HG02973 (cell line): ENCODE results near the gene OR10A6.

Experiments
- ATAC-seq: cut with Tn5 transposase; IDR thresholded peaks from one replicate; pipeline ENCODE4 v1.9.1; 2021; ENCODE audit warnings: moderate library complexity; ENCODE audit not compliant: unreplicated experiment

OR10A6 gene

DNA sequence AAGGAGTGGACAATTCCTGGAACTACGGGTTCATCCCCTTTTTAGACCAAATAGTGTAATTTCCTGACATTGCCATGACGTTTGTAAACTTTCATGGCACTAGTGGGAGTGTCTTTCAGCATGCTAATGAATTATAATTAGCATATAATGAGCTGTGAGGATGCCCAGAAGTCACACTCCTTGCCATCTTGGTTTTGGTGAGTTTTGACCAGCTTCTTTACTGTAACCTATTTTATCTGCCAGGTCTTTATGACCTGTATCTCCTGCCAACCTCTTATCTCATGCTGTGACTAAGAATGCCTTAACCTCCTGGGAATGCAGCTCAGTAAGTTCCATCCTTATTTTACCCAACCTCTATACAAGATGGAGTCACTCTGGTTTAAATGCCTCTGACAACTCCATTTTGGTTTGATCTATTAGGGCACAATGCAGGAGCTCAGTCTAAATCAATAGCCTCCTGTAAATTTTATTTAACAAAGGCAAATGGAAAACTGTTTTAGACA lies 20.7 kb downstream of the OR10A6 start:
- no peak for ATAC-seq

DNA sequence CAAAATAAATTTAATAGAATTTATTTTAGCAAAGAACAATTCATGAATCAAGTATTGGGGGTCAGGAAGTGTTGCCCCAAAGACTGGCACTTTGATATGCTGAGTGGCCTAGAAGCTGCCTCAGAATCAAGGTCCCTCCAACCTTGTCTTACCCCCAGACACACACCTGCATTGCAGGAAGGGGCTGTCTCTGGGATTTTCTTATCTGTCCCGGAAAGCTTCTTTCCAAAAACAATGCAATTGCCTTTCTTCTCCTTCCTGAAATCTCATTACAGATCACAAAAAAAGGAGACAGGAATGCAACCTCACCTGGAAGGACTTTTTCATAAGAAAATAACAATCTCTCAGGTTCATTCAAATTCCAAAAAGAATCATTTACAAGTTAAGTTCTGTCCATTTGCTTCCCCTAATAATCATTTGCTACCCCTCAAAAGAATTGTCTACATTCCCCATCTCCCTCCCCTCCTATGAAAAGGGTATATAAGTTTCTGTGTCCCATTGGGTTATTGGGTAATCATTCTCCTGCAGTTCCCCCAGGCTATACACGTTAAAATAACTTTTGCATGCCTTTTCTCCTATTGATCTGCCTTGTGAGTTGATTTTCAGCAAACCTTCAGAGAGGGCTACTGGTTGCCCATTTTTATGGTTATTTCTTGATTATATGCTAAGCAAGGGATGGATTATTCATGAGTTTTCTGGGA lies 21.3 kb downstream of the OR10A6 start:
- ATAC-seq = no peak

DNA sequence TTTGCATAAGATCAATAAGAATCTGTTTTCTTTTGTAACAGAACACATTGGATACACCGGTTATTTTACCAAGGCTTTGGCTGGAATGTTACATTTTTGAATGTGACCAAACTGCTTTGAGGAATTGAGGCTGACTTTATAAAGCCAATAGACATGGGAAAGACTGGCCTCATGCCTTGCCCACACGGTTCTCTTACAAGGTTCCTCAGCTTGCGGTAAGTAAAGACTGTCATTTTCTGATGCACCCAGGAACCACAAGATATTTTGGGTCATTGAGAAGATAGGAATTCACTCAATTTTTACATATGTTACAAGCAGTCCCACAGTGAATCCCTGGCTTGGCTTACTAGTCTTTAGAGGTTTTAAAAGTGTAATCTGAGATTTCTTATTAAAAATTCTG lies 23.9 kb downstream of the OR10A6 start:
- no peak for ATAC-seq

DNA sequence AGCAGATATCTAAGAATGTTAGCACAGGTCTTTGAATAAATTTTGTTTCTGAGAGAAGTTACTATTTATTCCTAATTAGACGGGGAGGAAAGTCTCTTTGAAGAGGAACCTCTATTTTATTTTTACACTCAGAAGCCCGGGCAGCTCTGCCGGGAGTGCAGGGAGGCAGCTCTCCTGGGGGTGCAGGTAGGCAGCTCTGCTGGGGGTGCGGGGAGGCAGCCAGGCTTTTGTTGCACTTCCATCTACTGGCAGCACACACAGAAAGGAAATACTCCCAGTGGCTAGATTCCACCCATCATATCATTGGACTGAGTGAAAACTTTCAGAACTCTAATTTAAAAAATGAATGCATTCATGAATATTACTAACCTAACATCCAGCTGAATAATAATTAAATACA lies 24.6 kb downstream of the OR10A6 start:
- ATAC-seq = no peak

DNA sequence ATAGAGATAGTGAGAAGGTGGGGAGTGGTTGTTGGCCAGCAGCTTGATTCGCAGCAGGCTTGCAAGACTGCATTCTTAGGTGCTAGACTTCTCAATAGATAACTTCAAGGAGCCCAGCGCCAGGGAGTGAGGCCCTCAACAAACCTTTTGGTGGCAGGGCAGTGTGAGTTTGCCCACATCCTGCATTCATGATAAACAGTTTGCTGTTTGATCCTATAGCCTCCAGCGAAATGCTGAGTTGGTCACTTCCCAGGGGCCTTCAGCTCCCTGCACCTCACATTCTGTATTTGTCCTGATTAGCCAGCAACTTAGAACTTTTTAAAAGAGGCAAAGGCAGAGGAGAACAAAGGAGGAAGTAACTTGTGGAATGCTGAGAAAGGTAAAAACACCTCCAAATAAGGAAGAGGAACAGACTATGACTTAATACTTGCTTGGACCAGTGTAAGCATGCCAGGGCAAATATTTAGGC lies 25.1 kb downstream of the OR10A6 start:
- no peak for ATAC-seq

DNA sequence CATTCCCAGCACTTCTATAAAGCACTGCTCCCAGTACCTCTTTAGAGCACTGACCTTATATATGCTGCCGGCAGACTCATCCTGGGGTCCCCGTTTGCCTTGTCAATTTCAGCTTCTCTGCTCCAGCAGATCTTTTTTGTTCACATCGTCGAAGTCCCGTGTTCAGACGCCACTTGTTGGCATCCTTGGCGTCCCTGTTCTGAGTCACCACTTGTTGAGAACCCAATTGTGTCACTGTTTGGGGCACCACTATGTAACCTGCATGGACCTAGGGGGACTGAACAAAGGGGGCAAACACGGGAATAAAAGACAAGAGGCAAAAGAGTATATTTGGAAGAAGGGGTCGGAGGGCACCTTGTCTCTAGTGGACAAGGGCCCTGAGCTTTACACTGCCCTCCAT lies 25.5 kb downstream of the OR10A6 start:
- no peak for ATAC-seq

DNA sequence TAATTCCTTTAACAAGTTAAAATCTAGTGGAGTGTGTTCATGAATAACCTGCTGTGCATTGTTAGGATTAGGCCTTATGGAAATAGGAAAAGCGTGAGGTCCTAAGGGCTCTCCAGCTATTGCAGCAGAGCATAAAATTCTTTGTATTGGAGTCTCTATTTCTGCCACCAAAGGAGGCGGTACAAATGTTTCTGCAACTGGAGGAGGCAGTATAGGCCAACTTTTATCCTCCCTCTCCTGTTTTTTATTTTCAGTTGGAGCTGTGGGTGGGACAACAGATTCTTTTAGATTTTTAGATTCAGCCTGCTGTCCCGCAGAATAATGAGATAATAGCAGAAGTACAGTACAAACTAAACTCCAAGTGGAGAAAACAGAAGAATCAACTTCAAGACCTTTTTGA lies 26.2 kb downstream of the OR10A6 start:
- ATAC-seq = no peak

DNA sequence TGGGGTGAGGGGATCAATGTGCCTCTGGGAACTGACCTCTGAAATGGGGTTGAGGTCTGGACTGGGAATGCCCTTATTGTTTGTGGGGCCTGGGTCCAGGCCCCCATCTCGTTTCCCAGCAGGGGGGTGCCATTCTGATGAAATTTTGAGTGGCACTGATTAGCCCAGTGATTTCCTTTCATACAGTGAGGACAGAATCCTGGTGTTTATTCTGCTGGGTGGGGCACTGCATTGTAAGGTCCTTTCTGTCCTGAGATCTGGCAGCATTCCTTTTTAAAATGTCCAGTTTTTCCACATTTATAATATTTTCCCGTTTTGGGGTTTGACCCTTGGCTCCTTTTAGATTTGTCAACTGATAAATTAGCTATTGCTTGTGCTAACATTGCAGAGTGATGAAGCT lies 27.1 kb downstream of the OR10A6 start:
- ATAC-seq = no peak

DNA sequence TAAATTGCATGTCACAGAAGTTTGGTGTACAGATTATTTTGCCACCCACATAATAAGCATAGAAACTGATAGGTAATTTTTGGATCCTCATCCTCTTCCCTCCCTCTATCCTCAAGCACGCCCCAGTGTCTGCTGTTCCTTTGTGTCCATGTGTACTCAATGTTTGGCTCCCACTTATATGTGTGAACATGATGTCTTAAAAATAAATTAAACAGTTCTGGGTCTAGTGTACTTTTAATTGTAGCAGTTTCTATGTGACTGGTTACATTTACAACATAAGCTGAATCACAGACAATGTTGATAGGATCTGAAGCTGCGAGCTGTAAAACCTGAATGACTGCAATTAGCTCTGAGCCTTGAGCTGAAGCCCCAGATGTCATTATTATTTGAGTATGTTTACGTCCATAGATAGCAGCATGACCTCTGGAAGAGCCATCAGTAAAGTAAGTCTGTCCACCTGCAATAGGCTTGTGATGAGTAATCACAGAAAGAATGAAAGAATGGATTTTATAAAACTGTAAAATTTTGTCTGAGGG lies 29.7 kb downstream of the OR10A6 start:
- ATAC-seq = no peak

DNA sequence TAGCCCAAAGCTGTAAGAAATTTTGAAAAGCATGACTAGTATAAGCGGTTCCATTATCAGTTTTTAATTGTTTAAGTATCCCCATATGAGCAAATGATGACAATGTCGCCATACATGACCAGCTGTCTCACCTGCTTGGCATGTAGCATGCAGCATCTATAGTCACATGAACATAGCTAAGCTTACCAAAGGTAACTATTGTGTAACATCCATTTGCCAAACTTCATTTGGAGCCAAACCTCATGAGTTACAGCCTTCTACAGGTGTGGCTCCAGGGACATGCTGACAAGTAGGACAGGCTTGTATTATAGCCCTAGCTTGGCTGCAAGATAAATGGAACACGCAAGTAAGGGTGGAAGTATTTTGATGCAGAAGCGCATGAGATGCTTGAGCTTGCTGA lies 30.4 kb downstream of the OR10A6 start:
- no peak for ATAC-seq

DNA sequence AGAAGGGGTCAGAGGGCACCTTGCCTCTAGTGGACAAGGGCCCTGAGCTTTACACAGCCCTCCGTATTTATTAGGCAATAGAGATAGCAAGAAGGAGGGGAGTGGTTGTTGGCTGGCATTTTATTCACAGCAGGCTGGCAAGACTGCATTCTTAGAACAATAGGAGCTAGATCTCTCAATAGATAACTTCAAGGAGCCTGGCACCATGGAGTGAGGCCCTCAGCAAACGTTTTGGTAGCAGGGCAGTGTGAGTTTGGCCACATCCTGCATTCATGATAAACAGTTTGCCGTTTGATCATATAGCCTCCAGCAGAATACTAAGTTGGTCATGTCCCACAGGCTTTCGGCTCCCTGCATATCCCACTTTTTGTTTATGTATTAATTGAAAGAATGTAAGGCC lies 31.6 kb downstream of the OR10A6 start:
- ATAC-seq = no peak

DNA sequence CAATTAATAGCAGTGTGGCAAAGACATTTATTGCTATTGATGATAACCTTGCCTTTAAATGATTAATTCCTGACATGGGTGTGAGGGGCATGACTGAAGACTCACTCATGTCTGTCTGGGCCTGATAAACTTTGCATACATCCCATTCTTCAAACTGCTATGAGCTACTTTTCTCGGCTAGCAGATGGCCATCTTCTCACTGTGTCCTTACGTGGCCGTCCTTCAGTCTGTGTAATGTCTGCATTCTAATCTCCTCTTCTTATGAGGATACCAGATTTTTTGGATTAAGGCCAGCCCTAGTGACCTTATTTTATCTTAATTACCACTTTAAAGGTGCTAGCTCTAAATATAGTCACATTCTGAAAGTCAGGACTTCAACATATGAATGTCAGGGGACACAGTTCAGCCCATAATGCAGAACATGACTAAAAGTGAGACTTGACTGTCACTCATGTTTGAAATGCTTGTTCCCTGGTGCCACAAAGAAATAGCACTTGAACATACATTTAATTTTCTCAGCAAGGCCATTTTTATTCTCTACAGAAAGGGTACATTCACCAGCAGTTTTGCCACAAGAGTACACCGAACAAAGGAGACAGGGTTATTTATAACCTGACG lies 32.3 kb downstream of the OR10A6 start:
- no peak for ATAC-seq

DNA sequence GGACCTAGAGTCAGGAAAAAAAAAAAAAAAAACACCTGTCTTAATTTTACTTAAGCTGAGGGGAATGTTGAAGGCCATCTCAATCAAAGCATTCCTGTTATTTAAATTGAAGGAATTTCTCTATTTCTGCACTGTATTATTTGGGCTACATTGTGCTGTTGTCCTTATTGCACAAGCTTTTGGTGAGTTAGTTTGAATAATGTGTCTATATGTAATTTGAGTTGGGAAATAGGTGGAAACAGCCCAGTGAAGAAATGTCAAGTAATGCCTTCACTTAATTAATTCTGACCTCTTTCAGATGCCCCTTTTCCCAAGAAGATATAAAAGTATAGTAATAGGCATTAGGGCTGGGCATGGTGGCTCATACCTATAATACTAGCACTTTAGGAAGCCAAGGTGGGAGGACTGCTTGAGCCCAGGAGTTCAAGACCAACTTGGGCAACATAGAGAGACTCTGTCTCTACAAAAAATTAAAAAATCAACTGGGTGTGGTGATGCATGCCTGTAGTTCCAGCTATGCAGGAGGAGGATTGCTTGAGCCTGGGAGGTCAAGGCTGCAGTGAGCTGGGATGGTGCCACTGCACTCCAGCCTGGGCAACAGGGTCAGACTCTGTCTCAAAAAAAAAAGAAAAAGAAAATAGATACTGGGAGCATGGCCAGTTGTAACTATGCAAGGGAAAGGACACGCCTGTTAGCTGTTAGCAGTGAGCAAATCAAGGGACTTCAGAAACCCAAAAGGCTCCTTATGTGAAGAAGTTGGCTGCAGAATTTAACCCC lies 34.9 kb downstream of the OR10A6 start:
- ATAC-seq = no peak

DNA sequence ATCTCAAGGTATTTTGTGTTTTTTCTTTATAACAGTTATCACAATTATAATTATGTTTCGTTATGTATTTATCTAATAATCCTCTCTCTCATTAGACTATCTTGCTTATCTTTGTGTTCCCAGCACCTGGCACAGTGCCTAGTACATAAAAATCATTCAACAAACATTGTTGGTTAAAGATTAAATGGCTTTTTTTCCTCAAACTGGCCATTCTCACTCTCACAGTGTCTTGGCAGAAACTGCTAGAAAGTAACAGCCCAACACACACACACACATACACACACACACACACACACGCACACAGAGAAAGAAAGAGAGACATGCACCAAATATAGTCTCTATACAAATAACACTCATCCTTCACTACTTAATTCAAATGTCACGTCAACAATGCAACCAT lies 36.8 kb downstream of the OR10A6 start:
- ATAC-seq = no peak

DNA sequence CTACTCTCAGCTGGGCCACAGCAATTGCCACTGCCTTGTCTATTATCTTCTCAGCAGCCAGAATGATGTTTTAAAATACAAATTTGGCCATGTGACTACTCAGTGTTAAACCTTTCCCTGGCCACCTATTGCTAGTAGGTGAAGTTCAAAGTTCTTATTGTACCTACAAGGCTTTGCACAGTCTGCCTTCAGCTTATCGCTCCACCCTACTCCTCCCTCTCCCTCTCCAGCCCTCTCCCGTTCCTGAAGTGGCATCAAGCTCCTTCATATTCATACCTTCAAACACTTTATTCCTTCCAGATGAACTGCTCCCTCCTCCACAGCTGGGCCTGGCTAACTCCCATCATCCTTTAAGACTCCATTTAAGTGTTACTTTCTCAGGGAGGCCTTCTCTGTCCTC lies 37.3 kb downstream of the OR10A6 start:
- ATAC-seq = no peak

DNA sequence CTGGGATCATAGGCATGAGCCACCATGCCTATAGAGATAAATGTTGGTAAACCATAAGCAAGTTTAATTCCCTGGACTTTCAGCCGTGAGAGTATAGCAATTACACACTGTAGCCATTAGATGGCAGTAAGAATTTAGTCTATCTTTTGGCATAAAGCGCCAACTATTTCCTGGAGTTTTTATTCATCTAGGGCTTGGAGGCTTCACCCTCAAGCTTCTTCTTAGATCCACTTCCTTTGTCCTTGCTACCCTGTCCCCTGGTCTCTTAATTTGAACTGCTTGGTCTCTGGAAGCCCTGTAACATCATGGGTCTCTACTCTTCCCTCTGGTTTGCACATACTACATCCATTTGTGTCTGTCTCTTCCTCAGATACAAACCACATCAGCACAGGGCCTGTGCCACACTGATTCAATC lies 38.2 kb downstream of the OR10A6 start:
- peak; percentile 51 for ATAC-seq

DNA sequence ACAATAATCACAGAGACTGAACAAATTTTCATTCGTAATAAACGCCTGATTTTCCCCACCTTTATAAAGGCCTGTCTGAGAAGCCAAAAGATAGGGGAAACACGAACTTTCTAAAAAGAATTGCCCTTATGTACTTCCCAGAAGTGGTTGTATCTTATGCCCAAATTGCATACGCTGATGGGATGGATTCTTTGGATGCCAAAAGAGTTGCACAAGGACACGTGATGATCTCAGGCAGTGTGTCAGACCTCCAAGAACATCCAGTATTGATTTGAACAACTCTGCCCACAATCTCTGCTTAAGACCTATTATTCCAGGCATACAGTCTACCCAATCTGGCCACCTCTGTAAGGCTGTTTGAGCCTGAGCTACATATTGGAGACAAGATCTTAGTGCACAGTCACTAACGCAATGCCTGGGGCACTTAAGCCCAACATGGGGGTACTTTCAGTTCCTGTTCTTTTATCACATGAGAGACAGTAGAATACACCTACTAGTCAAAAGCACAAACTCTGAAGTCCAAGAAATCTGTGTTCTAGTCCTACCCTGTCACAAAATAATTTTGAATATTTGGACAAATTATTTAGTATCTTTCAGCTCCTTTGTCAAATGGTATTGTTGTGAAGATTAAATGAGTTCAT lies 38.9 kb downstream of the OR10A6 start:
- ATAC-seq = peak; percentile 60

DNA sequence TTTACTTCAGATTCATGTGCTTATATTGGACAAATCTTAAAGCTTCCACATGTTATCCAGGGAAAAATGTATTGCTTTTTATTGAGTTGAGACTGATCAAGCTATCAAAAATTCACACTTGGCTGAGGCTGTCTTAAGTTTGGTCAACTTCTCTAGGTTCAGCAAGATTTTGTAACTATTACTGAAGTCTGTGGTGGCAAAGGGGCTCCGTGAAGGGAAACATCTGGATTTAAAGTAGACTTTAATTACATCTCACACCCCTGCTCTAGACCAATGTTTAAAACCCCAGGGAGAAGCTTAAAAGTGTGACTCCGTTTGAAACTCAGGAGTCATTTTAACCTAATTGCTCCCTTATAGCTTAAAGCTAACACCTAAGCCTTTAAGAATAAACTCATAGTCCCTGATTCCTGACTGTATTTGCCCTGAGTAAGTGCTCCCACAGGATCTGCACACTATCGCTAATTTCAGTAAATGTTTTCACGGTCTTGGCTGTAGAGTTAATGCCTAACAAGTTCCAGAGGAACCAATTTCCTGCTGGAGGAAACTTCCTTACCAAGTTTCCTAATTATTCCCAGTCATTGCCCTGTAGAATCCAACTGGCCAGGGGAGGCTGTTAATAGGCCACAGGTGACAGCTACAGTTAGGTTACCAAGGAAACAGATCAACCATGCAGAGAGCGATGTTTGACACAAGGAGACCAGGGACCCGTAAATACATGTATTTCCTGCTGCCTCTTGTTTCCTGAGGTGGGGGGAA lies 40.5 kb downstream of the OR10A6 start:
- ATAC-seq = no peak

DNA sequence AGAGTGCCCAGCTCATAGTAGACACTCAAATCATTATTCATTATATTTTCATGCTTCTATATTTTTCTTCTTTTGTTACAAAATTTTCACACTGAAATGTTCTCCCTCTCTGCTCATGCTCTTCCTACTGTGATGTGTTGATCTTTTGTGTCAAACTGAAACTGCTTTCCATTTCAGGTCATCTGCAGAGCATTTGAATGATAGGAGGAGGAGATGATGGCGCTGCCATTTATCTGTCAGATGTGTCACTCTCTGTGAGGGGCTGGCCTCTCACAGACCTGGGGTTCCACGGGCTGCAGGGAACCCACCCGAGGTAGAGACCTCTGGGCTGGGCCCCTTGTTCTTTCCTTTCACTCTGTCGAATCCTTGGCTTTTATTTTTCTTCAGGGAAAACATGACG lies 41.1 kb downstream of the OR10A6 start:
- peak; percentile 55 for ATAC-seq

DNA sequence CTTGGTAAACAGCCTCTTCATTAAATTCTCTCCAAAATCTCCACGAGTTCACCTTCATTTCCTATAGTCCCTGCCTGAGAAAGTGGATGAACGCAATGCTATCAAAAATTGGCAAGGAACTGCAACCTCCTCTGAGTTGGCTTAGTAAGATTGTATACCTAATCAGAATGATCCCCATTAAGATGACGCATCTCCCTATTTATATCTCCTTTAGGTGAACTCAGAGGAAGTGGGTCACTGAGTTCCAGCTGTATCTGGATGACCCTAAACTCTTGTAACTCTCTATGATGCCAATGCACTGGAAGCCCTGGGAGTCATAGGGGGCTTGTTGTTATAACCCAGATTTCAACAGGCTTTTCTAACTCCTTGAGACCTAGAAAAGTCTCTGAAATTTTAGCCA lies 48.2 kb downstream of the OR10A6 start:
- ATAC-seq = no peak
